Epithelial cell of prostate (primary cell): ENCODE results near the gene OBSCN.

Experiments used
- DNase-seq: peaks from one replicate; pipeline ENCODE4 v3.0.0-alpha.2; 2011; ENCODE audit warnings: low read depth, low spot score
- H3K27ac ChIP-seq: fragments of 450-650 bp; 2 replicates; pipeline ENCODE4 v1.5.1; 2017; ENCODE audit warnings: mild to moderate bottlenecking

The OBSCN gene

DNA sequence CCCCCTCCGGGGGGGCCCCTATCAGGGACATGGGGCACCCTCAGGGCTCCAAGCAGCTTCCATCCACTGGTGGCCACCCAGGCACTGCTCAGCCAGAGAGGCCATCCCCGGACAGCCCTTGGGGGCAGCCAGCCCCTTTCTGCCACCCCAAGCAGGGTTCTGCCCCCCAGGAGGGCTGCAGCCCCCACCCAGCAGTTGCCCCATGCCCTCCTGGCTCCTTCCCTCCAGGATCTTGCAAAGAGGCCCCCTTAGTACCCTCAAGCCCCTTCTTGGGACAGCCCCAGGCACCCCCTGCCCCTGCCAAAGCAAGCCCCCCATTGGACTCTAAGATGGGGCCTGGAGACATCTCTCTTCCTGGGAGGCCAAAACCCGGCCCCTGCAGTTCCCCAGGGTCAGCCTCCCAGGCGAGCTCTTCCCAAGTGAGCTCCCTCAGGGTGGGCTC lies 163.9 kb downstream of the OBSCN start:
- no peak overlapping the region for H3K27ac ChIP-seq
- DNase-seq = no peak

GRCh38 chr1:228372183-228373003 lies 164.5 kb downstream of the OBSCN start:
- no peak overlapping the region for H3K27ac ChIP-seq

DNA sequence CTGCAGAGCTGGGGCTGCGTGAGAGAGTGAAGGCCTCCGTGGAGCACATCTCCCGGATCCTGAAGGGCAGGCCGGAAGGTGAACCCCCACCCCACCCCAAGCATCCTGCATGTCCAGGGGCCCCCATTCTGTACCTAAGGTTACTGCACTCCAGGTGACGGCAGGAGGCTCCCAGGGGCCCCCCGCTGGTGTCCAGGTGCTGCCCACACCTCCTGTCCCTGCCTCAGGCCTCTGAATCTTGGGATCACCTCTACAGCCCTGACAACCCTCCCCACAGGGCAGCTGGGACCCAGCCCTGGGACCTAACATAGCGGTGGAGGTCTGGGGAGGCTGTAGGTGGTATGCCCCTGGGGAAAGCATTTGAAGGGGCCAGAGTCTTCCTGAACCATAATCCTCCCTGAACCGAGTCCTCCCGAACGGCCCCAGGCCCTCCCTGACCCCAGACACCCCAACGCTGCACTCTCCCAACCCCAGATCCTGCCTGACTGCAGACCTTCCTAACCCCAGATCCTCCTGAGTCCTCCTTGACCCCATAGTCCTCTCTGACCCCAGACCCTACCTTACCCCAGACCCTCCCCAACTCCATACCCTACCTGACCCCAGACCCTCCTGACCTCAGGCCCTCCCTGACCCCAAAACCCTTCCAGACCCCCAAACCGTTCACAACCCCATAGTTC lies 165.3 kb downstream of the OBSCN start:
- DNase-seq = no peak
- no peak overlapping the region for H3K27ac ChIP-seq

More at GRCh38 chr1:228372183-228373003, 164.5 kb downstream of the OBSCN start:
- no peak for DNase-seq

GRCh38 chr1:228373681-228374571 lies 166.1 kb downstream of the OBSCN start:
- no peak overlapping the region for H3K27ac ChIP-seq
- no peak for DNase-seq

DNA sequence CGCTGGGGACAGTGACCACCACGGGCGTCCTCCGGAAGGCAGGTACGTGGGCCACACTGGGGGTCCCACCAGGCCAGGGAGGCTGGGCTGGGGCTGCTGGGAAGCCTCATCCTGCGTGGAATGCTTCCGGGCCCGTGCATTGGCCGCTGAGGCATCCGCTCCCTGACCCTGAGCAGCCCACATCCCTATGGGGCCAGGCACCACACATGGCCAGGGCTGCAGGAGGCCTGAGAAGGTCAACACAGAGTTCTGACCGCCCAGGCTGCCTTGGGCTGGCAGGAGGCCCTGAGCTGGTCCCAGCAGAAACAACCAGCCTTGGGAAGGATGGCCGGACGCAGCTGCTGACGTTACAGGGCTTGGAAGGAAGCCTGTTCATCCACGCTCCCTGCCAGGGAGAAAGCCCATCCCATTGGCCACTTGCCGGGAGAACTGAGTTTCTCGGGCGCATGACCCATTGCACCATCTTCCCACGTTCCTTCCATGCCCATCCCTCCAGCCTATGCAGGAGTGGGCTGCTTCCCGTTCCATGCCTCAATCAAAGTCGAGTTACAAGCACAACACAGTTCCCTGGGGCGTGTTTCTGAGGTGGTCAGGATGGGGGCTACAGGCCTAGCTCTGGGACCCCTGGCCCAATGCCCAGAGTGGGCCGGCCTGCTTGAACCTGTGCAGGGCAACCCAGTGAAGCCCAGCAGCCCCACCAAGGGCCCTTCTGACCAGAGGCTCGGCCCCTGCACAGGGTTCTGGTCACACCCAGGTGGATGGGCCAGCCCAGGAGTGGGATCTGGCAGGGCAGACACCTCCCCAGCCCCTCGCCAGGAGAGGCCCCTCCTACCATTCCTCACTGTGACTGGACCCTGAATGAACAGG lies 167.1 kb downstream of the OBSCN start:
- H3K27ac ChIP-seq = no peak overlapping the region
- DNase-seq = no peak

DNA sequence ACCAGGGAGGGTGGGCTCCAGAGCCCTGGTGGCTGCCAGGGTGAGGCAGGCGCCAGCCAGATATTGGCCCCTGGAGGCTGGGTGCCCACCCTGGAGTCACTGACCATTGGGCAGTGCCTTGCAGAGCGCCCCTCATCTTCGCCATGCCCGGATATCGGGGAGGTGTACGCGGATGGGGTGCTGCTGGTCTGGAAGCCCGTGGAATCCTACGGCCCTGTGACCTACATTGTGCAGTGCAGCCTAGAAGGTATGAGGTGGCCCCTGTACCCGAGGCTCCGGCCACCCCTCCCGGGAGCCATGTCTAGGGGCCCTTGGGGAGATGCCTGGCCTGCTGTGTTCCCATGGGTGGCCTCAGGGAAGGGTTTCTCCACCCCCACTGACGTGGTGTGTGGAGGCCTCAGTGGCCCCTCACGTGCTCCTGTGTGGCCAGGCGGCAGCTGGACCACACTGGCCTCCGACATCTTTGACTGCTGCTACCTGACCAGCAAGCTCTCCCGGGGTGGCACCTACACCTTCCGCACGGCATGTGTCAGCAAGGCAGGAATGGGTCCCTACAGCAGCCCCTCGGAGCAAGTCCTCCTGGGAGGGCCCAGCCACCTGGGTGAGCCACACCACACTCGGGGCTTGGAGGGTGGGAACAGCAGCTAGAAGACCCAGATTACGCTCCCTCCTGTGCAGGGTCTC lies 167.9 kb downstream of the OBSCN start:
- no peak overlapping the region for H3K27ac ChIP-seq
- DNase-seq = no peak

GRCh38 chr1:228376262-228376628 lies 168.4 kb downstream of the OBSCN start:
- H3K27ac ChIP-seq = no peak overlapping the region
- no peak for DNase-seq

DNA sequence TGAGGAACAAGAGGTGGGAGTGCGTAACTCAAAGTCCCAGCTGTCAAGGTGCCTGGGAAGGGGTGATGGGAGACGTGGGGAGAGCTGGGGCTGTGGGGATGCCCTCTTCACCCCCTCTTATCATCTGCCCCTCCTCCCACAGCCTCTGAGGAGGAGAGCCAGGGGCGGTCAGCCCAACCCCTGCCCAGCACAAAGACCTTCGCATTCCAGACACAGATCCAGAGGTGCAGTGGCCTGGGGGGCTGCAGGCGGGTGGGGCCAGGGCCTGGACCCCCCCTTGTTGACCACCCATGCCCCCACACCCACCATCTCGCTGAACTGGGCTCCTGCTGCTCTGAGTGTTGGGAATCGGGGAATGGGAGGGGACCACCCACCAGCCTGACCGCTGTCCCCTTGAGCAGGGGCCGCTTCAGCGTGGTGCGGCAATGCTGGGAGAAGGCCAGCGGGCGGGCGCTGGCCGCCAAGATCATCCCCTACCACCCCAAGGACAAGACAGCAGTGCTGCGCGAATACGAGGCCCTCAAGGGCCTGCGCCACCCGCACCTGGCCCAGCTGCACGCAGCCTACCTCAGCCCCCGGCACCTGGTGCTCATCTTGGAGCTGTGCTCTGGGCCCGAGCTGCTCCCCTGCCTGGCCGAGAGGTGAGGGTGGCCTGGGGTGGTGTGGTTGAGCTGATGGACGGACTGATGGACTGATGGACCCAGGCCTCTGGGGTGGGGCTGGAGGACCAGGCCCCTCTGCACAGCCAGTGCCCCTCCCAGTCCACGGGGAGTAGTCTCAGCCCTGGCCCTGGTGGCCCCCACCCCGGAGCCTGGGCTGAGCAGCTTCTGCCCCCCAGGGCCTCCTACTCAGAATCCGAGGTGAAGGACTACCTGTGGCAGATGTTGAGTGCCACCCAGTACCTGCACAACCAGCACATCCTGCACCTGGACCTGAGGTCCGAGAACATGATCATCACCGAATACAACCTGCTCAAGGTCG lies 169.1 kb downstream of the OBSCN start:
- DNase-seq = no peak
- no peak overlapping the region for H3K27ac ChIP-seq

DNA sequence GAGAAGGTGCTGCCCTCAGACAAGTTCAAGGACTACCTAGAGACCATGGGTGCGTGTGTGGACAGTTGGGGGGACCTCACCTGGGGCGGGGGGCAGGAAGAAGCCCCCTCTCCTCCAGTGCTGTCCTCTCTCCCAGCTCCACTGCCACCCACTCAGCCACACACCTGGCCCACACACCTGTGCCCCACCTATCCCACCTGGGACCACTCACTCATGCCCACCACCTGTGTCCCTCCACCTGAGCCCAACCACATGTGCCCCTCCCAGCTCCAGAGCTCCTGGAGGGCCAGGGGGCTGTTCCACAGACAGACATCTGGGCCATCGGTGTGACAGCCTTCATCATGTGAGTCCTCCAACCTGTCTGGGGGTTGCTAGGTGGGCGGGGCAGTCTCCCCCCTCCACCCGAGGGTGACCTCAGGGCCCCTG lies 169.8 kb downstream of the OBSCN start:
- H3K27ac ChIP-seq = no peak overlapping the region
- no peak for DNase-seq

- DNase-seq = no peak
- no peak overlapping the region for H3K27ac ChIP-seq
These were observed 170.4 kb downstream of the OBSCN start for GRCh38 chr1:228378090-228378872.

- H3K27ac ChIP-seq = no peak overlapping the region
- DNase-seq = no peak
These were observed 171.1 kb downstream of the OBSCN start for GRCh38 chr1:228378873-228379460.

GRCh38 chr1:228379666-228380065 lies 171.8 kb downstream of the OBSCN start:
- H3K27ac ChIP-seq = no peak overlapping the region
- no peak for DNase-seq

DNA sequence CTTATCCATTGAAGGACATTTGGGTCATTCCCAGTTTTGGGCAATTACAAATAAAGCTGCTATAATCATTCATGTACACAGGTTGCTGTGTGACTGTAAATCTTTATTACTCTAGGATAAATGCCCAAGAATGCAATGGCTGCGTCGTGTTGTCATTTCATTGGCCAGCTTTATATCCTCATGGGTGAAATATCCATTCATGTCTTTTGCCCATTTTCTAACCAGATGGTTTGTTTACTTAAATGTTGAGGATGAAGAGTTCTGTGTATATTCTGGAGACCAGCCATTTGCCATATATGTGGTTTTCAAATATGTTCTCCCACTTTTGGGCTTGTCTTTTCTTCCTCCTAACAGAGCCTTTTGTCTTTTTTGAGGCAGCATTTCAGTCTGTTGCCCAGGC lies 173.5 kb downstream of the OBSCN start:
- no peak for DNase-seq

DNA sequence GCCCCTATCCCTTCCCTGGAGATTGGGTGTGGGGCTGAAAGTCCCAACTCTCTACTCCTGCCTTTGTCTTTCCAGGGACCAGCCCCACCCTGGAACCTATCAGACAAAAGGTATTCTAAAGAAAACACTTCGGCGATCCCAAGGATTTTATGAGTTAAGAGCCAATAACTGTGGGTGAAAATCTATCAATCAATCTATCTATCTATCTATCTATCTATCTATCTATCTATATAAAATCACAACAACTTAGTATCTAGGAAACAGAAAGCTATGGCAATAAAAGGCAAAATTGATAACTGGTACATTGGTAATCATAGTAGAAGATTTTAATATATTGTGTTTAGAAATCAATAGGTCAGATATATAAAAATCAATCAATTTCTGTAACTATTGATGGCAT lies 175.9 kb downstream of the OBSCN start:
- no peak for DNase-seq
- no peak overlapping the region for H3K27ac ChIP-seq

More for the DNA sequence above, 173.5 kb downstream of the OBSCN start:
- H3K27ac ChIP-seq = no peak overlapping the region

DNA sequence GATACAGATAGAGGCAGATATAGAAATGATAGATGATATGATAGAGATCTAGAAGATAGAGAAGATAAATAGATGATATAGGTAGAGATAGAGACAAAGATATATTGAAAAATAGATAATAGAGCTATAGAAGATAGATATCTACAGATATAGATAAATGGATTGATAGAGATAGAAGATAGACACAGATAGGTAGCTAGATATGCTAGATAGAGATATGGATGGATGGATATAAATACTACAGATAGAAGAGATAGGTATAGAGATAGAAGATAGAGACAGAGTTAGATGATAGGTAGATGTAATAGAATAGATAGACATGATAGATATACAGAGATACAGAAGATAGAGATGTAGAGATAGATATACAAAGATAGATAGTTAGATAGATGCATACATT lies 177.4 kb downstream of the OBSCN start:
- H3K27ac ChIP-seq = no peak overlapping the region
- no peak for DNase-seq

DNA sequence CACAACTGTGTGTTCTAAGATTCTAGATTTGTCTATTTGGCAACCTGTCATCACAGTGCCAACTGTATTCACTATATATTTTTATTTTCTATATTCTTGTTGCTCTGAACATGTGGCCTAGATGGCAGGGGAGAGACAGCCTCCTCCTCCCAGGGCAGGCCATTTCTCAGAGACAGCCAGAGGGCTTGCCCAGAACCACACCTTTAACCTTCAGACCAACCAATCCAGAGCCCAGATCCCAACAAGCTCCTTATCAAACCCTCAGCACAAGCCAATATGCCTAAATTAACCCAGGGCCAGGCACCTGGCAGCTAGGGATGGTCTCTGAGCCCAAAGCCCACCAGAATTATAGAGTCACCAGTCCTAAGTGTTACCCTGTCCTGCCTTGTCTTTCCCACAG lies 179.5 kb downstream of the OBSCN start:
- no peak overlapping the region for H3K27ac ChIP-seq
- DNase-seq = no peak

GRCh38 chr1:228390649-228391048 lies 182.8 kb downstream of the OBSCN start:
- no peak overlapping the region for H3K27ac ChIP-seq
- no peak for DNase-seq
